Colonic mucosa (tissue), 4 donors: Measurements from ENCODE around the gene UNC93B1. TPM values are rescaled to one million over a fixed set of nuclear protein-coding genes. Genes with fewer than 3 reads are reported as not detected.
"Not testable (repeated sequence)": the region's sequence is repeated elsewhere in the genome, so short reads cannot be mapped to it uniquely, and the experiment has no call there.

Source experiments
- DNase-seq: peaks from one replicate; pipeline ENCODE4 v3.0.0-alpha.2; 2020
- H3K27ac ChIP-seq: fragments of 200-600 bp; one replicate; pipeline ENCODE4 v1.8.0; 2021
- H3K27me3 ChIP-seq: fragments of 200-600 bp; one replicate; pipeline ENCODE4 v1.8.0; 2021
- H3K36me3 ChIP-seq: fragments of 200-600 bp; one replicate; pipeline ENCODE4 v1.8.0; 2021
- H3K4me1 ChIP-seq: fragments of 200-600 bp; one replicate; pipeline ENCODE4 v1.8.0; 2021; ENCODE audit warnings: mild to moderate bottlenecking
- H3K4me3 ChIP-seq: fragments of 200-600 bp; one replicate; pipeline ENCODE4 v1.8.0; 2021
- H3K9ac ChIP-seq, 2 donors: one replicate each; pipeline ENCODE4 v1.7.0; 2013; ENCODE audit warnings: control low read depth in 2 of 2, low read depth in 2 of 2, low read length in 2 of 2
- H3K9me3 ChIP-seq: fragments of 200-600 bp; one replicate; pipeline ENCODE4 v1.8.0; 2021
- intact Hi-C: fragments of 100-400 bp; cut with DNase I; formaldehyde crosslinking; loops from one replicate; pipeline ENCODE4 v1.14.1; 2022
- microRNA-seq: library from miRNA; unstranded; fragments of <30 nt; microRNA quantifications from one replicate; pipeline ENCODE4, GENCODE V29; 2019
- total RNA-seq, 2 donors: library from RNA; stranded (reverse); fragmentation: NEBNext Ultra II Directional in 1 of 2; extraction: Animal tissue kit (Norgen Biotek cat#: 25700) in 1 of 2; gene quantifications; one replicate each; pipeline ENCODE4 v1.2.1, GENCODE V29; 2021
- TF ChIP-seq, protein P1 (sequence below): fragments of 200-600 bp; IDR thresholded peaks from one replicate; pipeline ENCODE4 v1.8.0; 2022; ENCODE audit warnings: antibody characterized with exemption, mild to moderate bottlenecking
- donor health status: healthy.
- donor health status: DM: no; HTN: no; CAD: no.
- donor health status: DM: no; HTN: no; CAD: no.

Gene UNC93B1
- total RNA-seq, 2 donors from 2014 or later = 46.3 to 55.4 TPM

DNA sequence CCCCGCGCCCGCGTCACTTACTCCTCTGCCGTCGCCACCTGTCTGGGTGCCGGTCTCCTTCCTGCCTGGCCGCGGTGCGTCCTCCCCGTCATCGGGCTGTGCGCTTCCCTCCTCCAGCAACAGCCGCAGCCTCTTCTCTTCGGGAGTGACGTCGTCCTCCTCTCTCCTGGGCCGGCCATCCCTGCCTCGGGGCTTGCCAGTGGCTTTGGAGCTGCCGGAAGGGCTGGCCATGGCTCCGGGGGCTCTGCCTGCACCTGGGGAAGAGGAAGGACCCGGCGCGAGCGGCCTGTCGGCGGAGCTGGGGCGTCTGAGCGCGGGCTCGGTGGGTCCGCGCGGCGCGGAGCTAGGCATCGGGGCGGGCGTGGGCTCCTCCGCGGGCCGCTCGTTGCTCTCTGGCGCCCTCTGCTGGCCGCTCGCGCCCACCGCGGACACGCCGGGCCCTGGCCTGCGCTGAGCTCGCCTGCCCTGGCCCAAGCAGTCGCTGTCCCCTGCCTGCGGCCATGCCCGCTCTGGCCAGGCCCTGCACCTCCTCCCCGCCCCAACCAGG is 48.4 kb downstream of the UNC93B1 start:
- H3K27me3 ChIP-seq, H3K36me3 ChIP-seq, H3K4me1 ChIP-seq, intact Hi-C loops, H3K9ac ChIP-seq, H3K9me3 ChIP-seq, H3K27ac ChIP-seq: not testable (repeated sequence)
- H3K4me3 ChIP-seq = peak overlapping the region; percentile 58
- TF ChIP-seq, protein P1, sequence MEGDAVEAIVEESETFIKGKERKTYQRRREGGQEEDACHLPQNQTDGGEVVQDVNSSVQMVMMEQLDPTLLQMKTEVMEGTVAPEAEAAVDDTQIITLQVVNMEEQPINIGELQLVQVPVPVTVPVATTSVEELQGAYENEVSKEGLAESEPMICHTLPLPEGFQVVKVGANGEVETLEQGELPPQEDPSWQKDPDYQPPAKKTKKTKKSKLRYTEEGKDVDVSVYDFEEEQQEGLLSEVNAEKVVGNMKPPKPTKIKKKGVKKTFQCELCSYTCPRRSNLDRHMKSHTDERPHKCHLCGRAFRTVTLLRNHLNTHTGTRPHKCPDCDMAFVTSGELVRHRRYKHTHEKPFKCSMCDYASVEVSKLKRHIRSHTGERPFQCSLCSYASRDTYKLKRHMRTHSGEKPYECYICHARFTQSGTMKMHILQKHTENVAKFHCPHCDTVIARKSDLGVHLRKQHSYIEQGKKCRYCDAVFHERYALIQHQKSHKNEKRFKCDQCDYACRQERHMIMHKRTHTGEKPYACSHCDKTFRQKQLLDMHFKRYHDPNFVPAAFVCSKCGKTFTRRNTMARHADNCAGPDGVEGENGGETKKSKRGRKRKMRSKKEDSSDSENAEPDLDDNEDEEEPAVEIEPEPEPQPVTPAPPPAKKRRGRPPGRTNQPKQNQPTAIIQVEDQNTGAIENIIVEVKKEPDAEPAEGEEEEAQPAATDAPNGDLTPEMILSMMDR = peak; percentile 71
- peak; percentile 76 for DNase-seq

DNA sequence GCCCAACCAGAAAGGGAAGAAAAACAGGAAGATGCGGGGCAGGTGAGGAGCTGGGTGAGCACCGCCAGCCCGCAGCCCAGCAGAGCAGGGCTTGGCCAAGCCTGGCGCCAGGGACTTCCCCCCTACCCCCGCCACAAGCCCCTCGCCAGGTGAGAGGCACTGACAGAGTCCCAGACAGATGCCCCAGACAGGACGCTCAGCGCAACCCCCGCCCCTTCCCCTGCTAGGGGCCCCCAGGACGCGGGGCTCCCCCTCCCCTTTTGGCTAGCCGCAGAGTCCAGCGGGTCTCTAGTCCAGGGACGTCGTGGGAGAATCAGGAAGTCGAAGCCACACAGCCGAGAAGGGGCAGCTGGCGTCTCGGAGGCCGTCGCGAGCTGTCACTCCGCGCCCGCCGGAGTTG is 48.9 kb downstream of the UNC93B1 start:
- H3K36me3 ChIP-seq, DNase-seq, H3K9ac ChIP-seq, H3K4me1 ChIP-seq, intact Hi-C loops, H3K27me3 ChIP-seq, H3K9me3 ChIP-seq, H3K27ac ChIP-seq: not testable (repeated sequence)
- H3K4me3 ChIP-seq = peak overlapping the region; percentile 58

DNA sequence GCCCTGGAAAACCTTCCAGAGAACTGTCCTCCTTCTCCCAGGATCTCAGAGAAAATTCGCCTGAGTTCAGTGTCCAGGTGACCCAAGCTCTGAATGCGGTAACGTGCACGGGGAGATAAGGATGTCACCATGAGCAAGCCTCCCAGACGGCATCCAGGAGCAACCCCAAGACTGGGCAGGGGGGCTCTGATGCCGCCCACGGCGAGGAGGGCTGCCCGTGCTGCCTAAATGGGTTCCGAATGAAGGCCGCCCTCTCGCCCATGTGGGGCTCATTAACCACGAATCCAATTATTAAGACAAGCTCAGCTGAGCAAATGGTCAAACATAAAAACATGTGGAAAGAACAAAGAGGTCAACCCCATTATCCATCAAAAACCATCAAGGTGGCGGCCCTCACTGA is 49.6 kb downstream of the UNC93B1 start:
- H3K27ac ChIP-seq, H3K9ac ChIP-seq, intact Hi-C loops, H3K9me3 ChIP-seq, H3K27me3 ChIP-seq, H3K4me3 ChIP-seq, DNase-seq, H3K4me1 ChIP-seq, H3K36me3 ChIP-seq: not testable (repeated sequence)

DNA sequence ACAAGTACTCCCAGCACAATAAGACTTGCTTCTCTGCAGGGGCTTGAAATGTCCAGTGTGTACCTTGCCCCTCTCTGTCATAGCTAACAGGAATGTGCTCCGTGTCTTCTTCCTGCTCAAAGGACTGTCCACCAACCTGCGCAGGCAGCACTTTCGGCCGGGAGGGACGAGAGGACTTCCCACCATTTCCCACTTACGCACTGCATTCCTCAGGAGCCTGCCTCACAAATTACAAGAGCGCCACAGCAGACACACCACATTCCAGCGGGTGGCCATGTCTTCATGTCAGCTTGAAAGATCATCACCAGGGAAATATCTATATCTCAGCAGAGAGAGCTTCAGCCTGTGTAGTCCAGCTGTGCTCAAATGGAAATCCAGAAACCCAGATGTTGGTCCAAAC is 53.2 kb downstream of the UNC93B1 start:
- H3K27me3 ChIP-seq, H3K36me3 ChIP-seq, H3K9ac ChIP-seq, H3K9me3 ChIP-seq, H3K4me3 ChIP-seq, H3K27ac ChIP-seq, intact Hi-C loops, DNase-seq, H3K4me1 ChIP-seq: not testable (repeated sequence)

DNA sequence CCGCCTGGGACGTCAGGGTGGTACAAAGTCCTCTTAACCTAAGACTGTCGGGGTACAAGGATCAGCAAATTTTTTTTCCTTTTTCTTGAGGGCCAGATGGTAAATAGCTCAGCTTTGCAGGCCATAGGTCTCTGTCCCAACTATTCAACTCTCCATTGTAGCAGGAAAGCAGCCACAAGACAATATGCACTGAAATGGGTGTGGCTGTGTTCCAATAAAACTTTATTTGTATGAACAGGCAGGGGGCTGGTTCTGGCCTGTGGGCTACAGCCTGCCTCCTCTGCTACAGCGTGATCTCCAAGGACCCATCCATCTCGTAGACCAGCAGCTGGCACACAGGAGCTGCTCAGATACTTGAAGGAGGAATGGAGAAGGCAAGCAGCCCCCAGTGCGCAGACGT is 56.1 kb downstream of the UNC93B1 start:
- DNase-seq, intact Hi-C loops, H3K9ac ChIP-seq, H3K4me1 ChIP-seq, H3K9me3 ChIP-seq, H3K36me3 ChIP-seq, H3K4me3 ChIP-seq, H3K27ac ChIP-seq, H3K27me3 ChIP-seq: not testable (repeated sequence)

DNA sequence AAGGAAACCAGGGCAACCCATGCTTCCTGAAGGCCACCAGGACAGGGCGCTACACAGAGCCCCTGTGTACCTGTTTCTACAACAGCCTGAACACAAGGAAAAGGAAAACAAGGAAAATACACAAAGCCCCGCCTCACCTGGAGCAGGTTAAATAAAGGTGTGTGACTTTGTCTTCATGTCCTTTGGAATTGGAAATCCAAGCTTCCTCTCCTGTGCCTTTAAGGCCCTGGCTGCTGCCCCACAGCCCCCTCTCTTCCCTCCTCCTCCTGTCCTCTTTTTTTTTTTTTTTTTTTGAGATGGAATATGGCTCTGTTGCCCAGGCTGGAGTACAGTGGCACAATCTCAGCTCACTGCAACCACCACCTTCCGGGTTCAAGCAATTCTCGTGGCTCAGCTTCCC is 57.5 kb downstream of the UNC93B1 start:
- H3K4me3 ChIP-seq, intact Hi-C loops, H3K9me3 ChIP-seq, H3K9ac ChIP-seq, H3K27me3 ChIP-seq, H3K36me3 ChIP-seq, H3K4me1 ChIP-seq: not testable (repeated sequence)
- peak overlapping the region; percentile 61 for H3K27ac ChIP-seq
- DNase-seq = peak; percentile 85

DNA sequence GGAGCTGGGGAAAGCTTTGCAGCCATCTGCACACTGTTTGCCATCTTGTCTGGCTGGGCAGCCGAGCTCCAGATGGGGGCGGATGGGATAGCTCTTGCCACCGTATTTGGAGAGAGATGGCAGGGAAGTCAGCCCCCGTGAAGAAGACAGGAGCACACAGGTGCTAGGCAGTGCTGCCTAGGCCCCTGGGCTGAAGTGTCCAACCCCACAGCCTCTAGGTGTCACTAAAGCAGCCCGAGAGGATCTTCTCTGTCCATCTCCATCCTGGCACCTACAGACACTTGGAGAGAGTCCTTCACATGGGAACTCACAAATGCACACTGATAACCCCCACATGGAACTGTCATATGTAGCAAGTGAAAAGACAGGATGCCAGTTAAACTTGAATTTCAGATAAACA is 60.5 kb downstream of the UNC93B1 start:
- H3K9ac ChIP-seq, H3K4me3 ChIP-seq, H3K27ac ChIP-seq, H3K27me3 ChIP-seq, H3K9me3 ChIP-seq, DNase-seq, intact Hi-C loops, H3K36me3 ChIP-seq, H3K4me1 ChIP-seq: not testable (repeated sequence)

Small RNA genes lying within 50 kb of the gene (microRNA-seq; reads per million reads assigned to microRNA genes)
- gene MIR4691 = not detected
- not detected for gene MIR6753
- 2.8 reads per million for gene MIR7113

Other genes starting within 250 kb of the UNC93B1 start
- 10 to 100 TPM; 17.7 to 18.8 TPM for gene ALDH3B1, start 6.2 kb upstream of the UNC93B1 start, total RNA-seq
- 100 to 1,000 TPM; 149 to 247 TPM for gene NDUFS8, start 26.6 kb upstream of the UNC93B1 start, total RNA-seq
- 100 to 1,000 TPM; 133 to 246 TPM for gene TCIRG1, start 34.9 kb upstream of the UNC93B1 start, total RNA-seq
- 10 to 100 TPM; 50.1 to 83.7 TPM for gene CHKA, start 117.3 kb upstream of the UNC93B1 start, total RNA-seq
- 10 to 100 TPM; 42.6 to 59.1 TPM for gene KMT5B, start 209.2 kb upstream of the UNC93B1 start, total RNA-seq